ENCODE results near the gene ADAT3. TPM values are rescaled to one million over a fixed set of nuclear protein-coding genes. Genes with fewer than 3 reads are reported as not detected.
A peak's percentile ranks its signal among the peaks of the same experiment; 100 is the strongest.
"Not testable (repeated sequence)": the region's sequence is repeated elsewhere in the genome, so short reads cannot be mapped to it uniquely, and the experiment has no call there.

ADAT3 gene
- total RNA-seq, 1 donor from 2014 or later: 1.8 TPM

DNA sequence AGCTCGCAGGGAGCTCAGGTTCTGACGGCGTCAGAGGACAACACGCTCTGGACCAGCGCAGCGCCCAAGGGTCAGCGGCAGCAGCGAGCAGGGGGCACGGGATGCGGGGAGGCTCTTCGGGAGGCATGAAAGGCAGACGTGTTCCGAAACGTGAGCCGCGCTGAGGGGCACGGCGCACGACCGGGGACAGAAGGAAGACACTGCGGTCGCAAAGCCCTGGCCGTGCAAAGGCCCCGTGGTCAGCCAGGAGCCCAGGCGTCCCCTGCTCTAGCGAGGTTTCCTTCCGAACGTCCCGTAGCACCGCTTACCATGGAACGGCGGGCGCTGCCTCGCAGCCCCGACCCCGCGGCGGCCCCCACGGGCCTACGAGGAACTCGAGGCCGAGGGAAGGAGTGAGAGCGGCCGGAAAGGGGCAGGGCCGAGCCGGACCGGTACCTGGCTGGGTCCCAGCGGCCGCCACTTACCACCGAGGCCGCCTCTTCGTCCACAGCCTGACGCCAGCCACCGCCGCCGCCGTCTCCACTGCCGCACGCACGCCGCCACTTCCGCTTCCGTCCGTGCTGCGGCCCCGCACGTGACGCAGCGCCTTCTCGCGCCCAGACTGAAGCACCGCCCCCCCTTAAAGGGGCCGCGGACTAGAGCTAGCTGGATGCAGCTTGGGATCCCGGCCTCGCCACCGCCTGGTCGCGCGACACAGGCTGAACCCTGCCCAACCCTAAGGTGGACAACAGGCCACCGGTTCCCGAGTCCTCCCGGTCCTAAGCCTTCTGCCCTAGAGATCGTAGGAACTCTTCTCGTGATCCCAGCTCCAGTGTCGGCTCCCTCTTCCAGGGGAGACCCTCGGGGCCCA lies 29.3 kb upstream of the ADAT3 start:
- Histone ChIP-seq H3K4me3 (ENCODE audit: low read depth, low read length) (peak overlapping the region; percentile 87), H3K36me3 (ENCODE audit: control insufficient read depth, insufficient read depth, low read length) (peaks cover 2% of the 10 kb centered on the region), H3K27me3 (ENCODE audit: control insufficient read depth, insufficient read depth, low read length) (no peaks in the 10 kb centered on the region)
- peak; percentile 44 for DNase-seq (ENCODE audit: low read depth)
- TF ChIP-seq, protein P1, sequence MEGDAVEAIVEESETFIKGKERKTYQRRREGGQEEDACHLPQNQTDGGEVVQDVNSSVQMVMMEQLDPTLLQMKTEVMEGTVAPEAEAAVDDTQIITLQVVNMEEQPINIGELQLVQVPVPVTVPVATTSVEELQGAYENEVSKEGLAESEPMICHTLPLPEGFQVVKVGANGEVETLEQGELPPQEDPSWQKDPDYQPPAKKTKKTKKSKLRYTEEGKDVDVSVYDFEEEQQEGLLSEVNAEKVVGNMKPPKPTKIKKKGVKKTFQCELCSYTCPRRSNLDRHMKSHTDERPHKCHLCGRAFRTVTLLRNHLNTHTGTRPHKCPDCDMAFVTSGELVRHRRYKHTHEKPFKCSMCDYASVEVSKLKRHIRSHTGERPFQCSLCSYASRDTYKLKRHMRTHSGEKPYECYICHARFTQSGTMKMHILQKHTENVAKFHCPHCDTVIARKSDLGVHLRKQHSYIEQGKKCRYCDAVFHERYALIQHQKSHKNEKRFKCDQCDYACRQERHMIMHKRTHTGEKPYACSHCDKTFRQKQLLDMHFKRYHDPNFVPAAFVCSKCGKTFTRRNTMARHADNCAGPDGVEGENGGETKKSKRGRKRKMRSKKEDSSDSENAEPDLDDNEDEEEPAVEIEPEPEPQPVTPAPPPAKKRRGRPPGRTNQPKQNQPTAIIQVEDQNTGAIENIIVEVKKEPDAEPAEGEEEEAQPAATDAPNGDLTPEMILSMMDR (IDR thresholded peaks at IDR 0.05; ENCODE audit: insufficient read depth, low read length, poor library complexity, severe bottlenecking): no peak

DNA sequence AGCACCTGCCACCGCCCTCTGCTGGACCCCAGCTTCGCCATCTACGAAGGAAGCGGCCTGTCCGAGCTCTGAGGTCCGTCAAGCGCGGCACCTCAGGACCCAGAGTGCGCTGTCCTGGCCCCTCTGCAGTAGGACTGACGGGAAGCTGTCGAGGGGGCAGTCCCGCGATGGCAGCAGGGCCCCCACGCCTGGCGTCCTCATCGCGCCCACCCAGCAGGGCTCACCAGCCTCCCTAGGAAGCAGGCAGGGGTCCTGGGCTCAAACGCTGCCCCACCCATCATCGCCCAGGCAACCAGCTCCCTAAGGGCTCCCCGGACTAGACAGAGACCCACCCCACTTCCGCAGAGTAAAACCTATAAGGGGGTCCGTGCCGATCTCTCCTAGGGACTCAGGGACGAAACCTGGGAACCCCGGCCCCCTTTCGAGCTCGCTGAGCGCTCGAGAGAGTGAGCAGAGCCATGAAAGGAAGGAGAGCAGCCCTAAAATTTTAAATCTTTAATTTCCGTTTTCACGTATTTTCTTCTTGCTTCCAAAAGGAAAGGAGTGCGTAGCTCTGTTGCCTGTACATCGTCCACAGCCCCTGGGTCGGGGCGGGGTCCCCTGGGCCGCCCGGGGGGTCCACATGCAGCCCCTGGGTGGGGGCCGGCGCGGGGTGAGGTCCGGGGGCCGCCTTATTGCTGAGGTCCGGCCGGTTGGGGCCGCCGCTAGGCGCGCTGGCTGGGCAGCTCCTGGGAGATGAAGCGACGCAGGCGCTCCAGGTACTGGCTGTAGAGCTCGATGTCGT lies 28.5 kb upstream of the ADAT3 start:
- H3K4me3 ChIP-seq (ENCODE audit: low read depth, low read length): peak overlapping the region; percentile 87
- TF ChIP-seq, protein P1 (IDR thresholded peaks at IDR 0.05; ENCODE audit: insufficient read depth, low read length, poor library complexity, severe bottlenecking): peak; percentile 19
- not testable (repeated sequence) for H3K36me3 ChIP-seq (ENCODE audit: control insufficient read depth, insufficient read depth, low read length); DNase-seq (ENCODE audit: low read depth); H3K27me3 ChIP-seq (ENCODE audit: control insufficient read depth, insufficient read depth, low read length)

DNA sequence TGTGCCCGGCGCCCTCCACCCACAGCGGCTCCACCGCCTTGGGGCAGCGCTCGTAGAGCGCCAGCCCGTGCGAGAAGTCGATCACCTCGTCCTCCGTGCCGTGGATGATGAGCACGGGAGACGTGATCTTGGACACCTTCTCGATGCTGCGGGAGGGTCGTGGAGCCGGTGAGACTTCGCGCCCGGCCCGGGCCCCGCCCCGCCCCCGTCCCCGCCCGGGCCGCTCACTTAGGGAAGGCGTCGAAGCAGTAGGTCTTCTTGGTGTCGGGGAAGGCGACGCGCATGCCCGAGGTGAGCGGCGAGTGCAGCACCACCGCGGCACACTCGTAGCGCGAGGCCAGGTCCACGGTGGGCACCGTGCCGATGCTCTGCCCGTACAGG lies 27.9 kb upstream of the ADAT3 start:
- not testable (repeated sequence) for DNase-seq (ENCODE audit: low read depth); H3K36me3 ChIP-seq (ENCODE audit: control insufficient read depth, insufficient read depth, low read length); H3K27me3 ChIP-seq (ENCODE audit: control insufficient read depth, insufficient read depth, low read length); H3K4me3 ChIP-seq (ENCODE audit: low read depth, low read length)

DNA sequence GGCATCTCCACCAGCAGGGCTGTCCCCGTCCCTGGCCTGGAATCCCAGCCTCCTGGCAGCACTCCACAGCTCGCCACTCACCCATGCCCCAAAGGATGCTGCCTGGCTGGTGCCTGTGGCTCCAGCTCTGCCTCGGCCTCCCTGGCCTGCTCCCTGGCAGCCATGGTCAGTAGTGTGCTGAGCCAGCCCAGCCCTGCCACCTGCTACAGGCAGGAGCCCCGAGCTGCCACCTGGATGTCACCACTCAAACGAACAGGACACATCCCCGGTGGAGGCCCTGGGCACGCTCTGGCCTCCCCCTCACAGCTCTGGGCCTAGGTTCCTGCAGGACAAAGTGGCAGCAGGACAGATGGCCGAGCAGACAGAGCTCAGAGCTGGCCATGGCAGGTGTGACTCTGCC lies 26.6 kb upstream of the ADAT3 start:
- not testable (repeated sequence) for H3K36me3 ChIP-seq (ENCODE audit: control insufficient read depth, insufficient read depth, low read length); H3K27me3 ChIP-seq (ENCODE audit: control insufficient read depth, insufficient read depth, low read length); H3K4me3 ChIP-seq (ENCODE audit: low read depth, low read length); DNase-seq (ENCODE audit: low read depth)

DNA sequence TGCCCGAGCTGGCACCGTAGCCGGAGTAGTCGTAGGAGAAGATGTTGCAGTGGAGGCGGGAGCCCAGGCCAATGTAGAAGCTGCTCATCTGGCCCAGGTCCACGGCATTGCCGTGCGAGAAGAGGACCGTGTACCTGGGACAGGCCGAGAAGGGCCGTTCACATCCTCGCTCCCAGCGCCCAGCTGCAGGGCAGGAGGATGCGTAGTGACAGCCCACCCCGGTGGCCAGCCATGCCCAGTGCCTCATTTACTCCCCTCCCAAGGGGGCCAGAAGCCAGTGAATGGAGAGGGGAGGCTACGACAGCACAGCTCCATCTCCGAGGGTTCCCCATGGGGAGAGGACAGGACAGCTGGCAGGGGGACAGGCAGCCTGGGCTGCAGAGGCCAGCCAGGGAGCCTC lies 25.2 kb upstream of the ADAT3 start:
- not testable (repeated sequence) for DNase-seq (ENCODE audit: low read depth); H3K36me3 ChIP-seq (ENCODE audit: control insufficient read depth, insufficient read depth, low read length); H3K27me3 ChIP-seq (ENCODE audit: control insufficient read depth, insufficient read depth, low read length); H3K4me3 ChIP-seq (ENCODE audit: low read depth, low read length)

DNA sequence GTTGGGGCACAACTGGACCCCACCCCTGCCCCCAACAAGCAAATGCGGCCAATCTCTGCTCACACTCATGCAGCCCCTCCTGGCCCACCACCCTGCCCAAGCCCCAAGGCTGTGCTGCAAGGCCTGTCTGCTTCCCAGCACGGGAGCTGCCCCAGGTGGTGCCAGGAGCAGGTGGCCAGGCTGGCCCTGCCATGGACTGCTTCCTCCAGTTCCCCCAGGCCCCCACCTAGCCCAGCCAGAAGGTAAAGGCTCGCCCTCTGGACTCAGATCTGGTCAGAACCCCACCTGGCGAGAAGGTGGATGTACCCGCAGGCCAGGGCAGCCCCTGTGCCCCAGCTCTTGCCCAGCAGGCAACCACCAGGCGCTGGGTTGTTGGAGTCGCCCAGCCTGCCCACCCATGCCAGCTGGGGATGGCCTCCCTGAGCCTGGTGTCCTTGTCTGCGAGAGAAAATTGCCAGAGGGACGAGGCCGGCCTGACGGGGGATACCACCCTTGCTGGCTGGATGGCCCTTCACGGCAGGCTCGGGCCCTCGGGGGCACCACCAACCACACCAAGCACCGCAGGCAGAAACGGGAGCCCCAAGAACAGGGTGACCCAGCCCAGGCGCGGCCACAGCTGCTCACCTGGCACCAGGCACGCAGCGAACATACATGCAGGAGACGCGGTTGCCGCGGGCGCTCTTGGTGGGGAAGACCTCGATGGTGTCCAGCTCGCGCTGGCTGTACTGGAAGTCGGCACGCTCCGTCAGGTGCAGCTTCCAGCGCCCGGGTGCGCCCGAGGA lies 24.4 kb upstream of the ADAT3 start:
- TF ChIP-seq, protein P1 (IDR thresholded peaks at IDR 0.05; ENCODE audit: insufficient read depth, low read length, poor library complexity, severe bottlenecking): no peak
- DNase-seq (ENCODE audit: low read depth): no peak
- Histone ChIP-seq H3K27me3 (ENCODE audit: control insufficient read depth, insufficient read depth, low read length) (no peaks in the 10 kb centered on the region), H3K4me3 (ENCODE audit: low read depth, low read length) (no peak overlapping the region), H3K36me3 (ENCODE audit: control insufficient read depth, insufficient read depth, low read length) (no peaks in the 10 kb centered on the region)

DNA sequence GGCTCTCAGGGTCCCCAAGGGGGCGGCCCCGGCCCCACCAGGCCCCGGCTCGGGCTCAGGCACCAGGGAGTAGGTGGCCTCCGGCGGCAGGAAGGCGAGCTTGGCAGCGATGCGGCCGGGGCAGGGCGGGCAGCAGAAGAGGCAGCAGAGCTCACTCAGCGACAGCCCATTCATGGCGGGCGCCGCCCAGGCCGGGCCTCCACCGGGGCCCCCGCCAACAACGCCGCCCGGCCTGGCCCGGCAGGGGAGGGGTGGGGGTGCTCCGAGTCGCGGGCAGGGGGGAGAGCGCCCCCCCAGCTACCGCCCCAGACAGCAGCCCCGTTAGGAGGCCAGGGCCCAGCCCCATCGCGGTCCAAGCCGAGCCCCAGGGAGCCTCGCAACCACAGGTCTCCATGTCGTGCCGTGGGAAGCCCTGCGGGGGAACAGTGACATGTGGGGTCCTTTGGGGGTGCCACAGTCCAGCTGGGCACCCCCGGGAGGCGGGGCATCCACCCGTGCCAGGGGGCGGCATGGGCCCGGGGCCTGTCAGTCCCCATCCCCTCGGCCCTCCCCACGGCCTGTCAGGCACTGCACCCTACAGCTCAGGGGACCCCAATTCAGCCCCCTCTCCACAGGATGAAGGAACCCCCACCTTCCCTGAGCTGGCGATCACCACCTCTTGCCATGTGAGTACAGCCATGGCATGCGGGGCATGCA lies 23.7 kb upstream of the ADAT3 start:
- not testable (repeated sequence) for H3K36me3 ChIP-seq (ENCODE audit: control insufficient read depth, insufficient read depth, low read length); DNase-seq (ENCODE audit: low read depth); H3K27me3 ChIP-seq (ENCODE audit: control insufficient read depth, insufficient read depth, low read length); H3K4me3 ChIP-seq (ENCODE audit: low read depth, low read length)

All from kidney epithelial cell (primary cell).